Transverse colon (tissue), 4 donors: ENCODE results near the gene PPARA. TPM values are rescaled to one million over a fixed set of nuclear protein-coding genes. Genes with fewer than 3 reads are reported as not detected.
A peak's percentile ranks its signal among the peaks of the same experiment; 100 is the strongest.

Source experiments
- DNase-seq: peaks from one replicate; pipeline ENCODE4 v3.0.0-alpha.2; 2019
- H3K27ac ChIP-seq, 4 donors: fragments of 200-600 bp; sonication (generic); 2 replicates each; pipeline ENCODE4 v1.5.1; 2016 to 2018; ENCODE audit warnings: inconsistent platforms in 4 of 4
- H3K27me3 ChIP-seq: fragments of 200-600 bp; sonication (generic); 2 replicates; pipeline ENCODE4 v1.5.1; 2017; ENCODE audit warnings: inconsistent platforms
- H3K36me3 ChIP-seq, 4 donors: fragments of 200-600 bp; sonication (generic); 2 replicates each; pipeline ENCODE4 v1.5.1; 2017 to 2019; ENCODE audit warnings: inconsistent platforms in 4 of 4
- H3K4me1 ChIP-seq, 4 donors: fragments of 200-600 bp; sonication (generic); 2 replicates each; pipeline ENCODE4 v1.5.1; 2017 to 2020; ENCODE audit warnings: inconsistent platforms in 4 of 4
- H3K4me3 ChIP-seq, 4 donors: fragments of 200-600 bp; sonication (generic); 1 replicate in 1 of 4; 2 replicates in 3 of 4; pipeline versions ENCODE4 v1.5.1 to v1.6.1; 2017 to 2019; ENCODE audit warnings: inconsistent platforms in 4 of 4
- H3K9me3 ChIP-seq, 2 donors: fragments of 200-600 bp; sonication (generic); 2 replicates each; pipeline ENCODE4 v1.5.1; 2017 to 2019; ENCODE audit warnings: inconsistent platforms in 2 of 2
- CTCF ChIP-seq, 5 experiments: fragments of 200-600 bp in 3 of 5; fragments of 450-650 bp in 2 of 5; sonication (generic) in 3 of 5; IDR thresholded peaks; 1 replicate in 2 of 5; 2 replicates in 3 of 5; pipeline ENCODE4 v1.5.1; 2016 to 2017; ENCODE audit warnings: antibody characterized with exemption in 5 of 5, inconsistent platforms in 3 of 5, mild to moderate bottlenecking in 2 of 5, moderate library complexity in 1 of 5
- EP300 ChIP-seq: sonication (generic); formaldehyde crosslinking; IDR thresholded peaks from one replicate; pipeline ENCODE4 v1.6.1; 2017; ENCODE audit warnings: antibody characterized with exemption, low read depth
- POLR2A ChIP-seq: fragments of 450-650 bp; IDR thresholded peaks from one replicate; pipeline ENCODE4 v1.6.1; 2016; ENCODE audit warnings: antibody characterized with exemption, mild to moderate bottlenecking, moderate library complexity
- POLR2AphosphoS5 ChIP-seq, 3 donors: sonication (generic); formaldehyde crosslinking; IDR thresholded peaks; one replicate each; pipeline ENCODE4 v1.6.1; 2016; ENCODE audit warnings: antibody characterized with exemption in 3 of 3
- WGBS, 2 donors: methylation state at CpG; one replicate each; pipeline ENCODE4 v1.1.5; 2018; ENCODE audit warnings: low coverage in 1 of 2; 5-methylcytosine and 5-hydroxymethylcytosine counted together
- in situ Hi-C, 4 donors: fragments of 200-750 bp; cut with MboI; loops; one replicate each; pipeline versions ENCODE4 v1.15.0 to v1.15.1; 2017; ENCODE audit warnings: low sequenced_read_pairs in 3 of 4, low pct_ligation_motif_present in 1 of 4, low pct_unique_long_range_greater_than_20kb in 1 of 4
- intact Hi-C: fragments of 100-400 bp; cut with DNase I; formaldehyde crosslinking; loops from one replicate; pipeline ENCODE4 v1.15.1; 2023; ENCODE audit warnings: low total_unique reads
- total RNA-seq, 4 donors: library from RNA; depleted of rRNA; stranded (reverse); fragments of >200 nt; gene quantifications; one replicate each; pipeline ENCODE4 v1.1.0, GENCODE V29; 2016

The PPARA gene
- total RNA-seq, 4 donors from 2014 or later = 52.0 to 88.1 (median 74.7) TPM

- in situ Hi-C loops (loop anchor here in 1 of 4 donors (10.0 kb wide), 1 partner anchor 146 kb away; the partner anchor contains the start of gene GTSE1), intact Hi-C loops (no loop called here)
- WGBS, 2 donors = 50% methylated on average over 8 of the region's 8 CpGs; no CpG with 5 or more reads in 1 of the 2 donors
Measured at GRCh38 chr22:46148336-46148735, 2.0 kb upstream of the PPARA start.

GRCh38 chr22:46148816-46149511 lies 1.4 kb upstream of the PPARA start:
- no peaks in the 10 kb centered on the region for H3K9me3 ChIP-seq
- intact Hi-C loops (no loop called here), in situ Hi-C loops (loop anchor here in 1 of 4 donors (10.0 kb wide), 1 partner anchor 146 kb away; the partner anchor contains the start of gene GTSE1)
- WGBS, 2 donors = 14 to 25% methylated on average over 2 to 12 of the region's 12 CpGs
- TF ChIP-seq POLR2A (no peak), POLR2AphosphoS5 (IDR thresholded peaks at IDR 0.05) (peak in 1 of 3 donors; percentile 22)
- no peaks in the 10 kb centered on the region for H3K27me3 ChIP-seq
- H3K27ac ChIP-seq = peak overlapping the region; percentile 88 to 96 (median 93)
- H3K36me3 ChIP-seq = peaks cover 0 to 3% (median 0%) of the 10 kb centered on the region in 4 donors
- DNase-seq = peak; percentile 52
- H3K4me3 ChIP-seq = peak overlapping the region; percentile 24 to 85 (median 75)
- peaks cover 13 to 43% (median 27%) of the 10 kb centered on the region in 4 donors for H3K4me1 ChIP-seq

More at GRCh38 chr22:46148336-46148735, 2.0 kb upstream of the PPARA start:
- Histone ChIP-seq H3K36me3 (peaks cover 0 to 3% (median 0%) of the 10 kb centered on the region in 4 donors), H3K27ac (peak overlapping the region; percentile 88 to 96 (median 93)), H3K9me3 (no peaks in the 10 kb centered on the region), H3K4me1 (peaks cover 13 to 37% (median 27%) of the 10 kb centered on the region in 4 donors), H3K4me3 (no peak overlapping the region), H3K27me3 (no peaks in the 10 kb centered on the region)
- TF ChIP-seq POLR2AphosphoS5 (IDR thresholded peaks at IDR 0.05) = no peak
- TF ChIP-seq POLR2A = peak; percentile 21
- peak; percentile 49 for DNase-seq

- intact Hi-C loops (loop anchor here (5.0 kb wide), 1 partner anchor 98 kb away; no protein-coding TSS in a partner anchor), in situ Hi-C loops (loop anchor here in 1 of 4 donors (10.0 kb wide), 1 partner anchor 145 kb away; the partner anchor contains the start of gene GTSE1)
- H3K36me3 ChIP-seq = peaks cover 0 to 3% (median 0%) of the 10 kb centered on the region in 4 donors
- no peaks in the 10 kb centered on the region for H3K27me3 ChIP-seq
- H3K4me1 ChIP-seq = peaks cover 13 to 49% (median 27%) of the 10 kb centered on the region in 4 donors
- DNase-seq = peak; percentile 79
- 1% methylated on average over 33 of the region's 39 CpGs; no CpG with 5 or more reads in 1 of the 2 donors for WGBS, 2 donors
- TF ChIP-seq POLR2A = peak; percentile 79
- TF ChIP-seq POLR2AphosphoS5 (IDR thresholded peaks at IDR 0.05) = no peak
- TF ChIP-seq EP300 = no peak
- H3K27ac ChIP-seq = peak overlapping the region; percentile 88 to 96 (median 93)
- peak overlapping the region; percentile 24 to 85 (median 75) for H3K4me3 ChIP-seq
- no peaks in the 10 kb centered on the region for H3K9me3 ChIP-seq
Measured at GRCh38 chr22:46149512-46150033, 753 bp upstream of the PPARA start.

- Histone ChIP-seq H3K4me3 (peak overlapping the region; percentile 75 to 97 (median 90)), H3K9me3 (no peaks in the 10 kb centered on the region), H3K27ac (peak overlapping the region; percentile 90 to 98 (median 92)), H3K4me1 (peaks cover 13 to 52% (median 30%) of the 10 kb centered on the region in 4 donors), H3K27me3 (no peaks in the 10 kb centered on the region), H3K36me3 (peaks cover 0 to 4% (median 2%) of the 10 kb centered on the region in 4 donors)
- 1% methylated on average over 32 of the region's 101 CpGs; no CpG with 5 or more reads in 1 of the 2 donors for WGBS, 2 donors
- no peak for TF ChIP-seq POLR2AphosphoS5 (IDR thresholded peaks at IDR 0.05)
- peak; percentile 43 for TF ChIP-seq POLR2A
- intact Hi-C loops = loop anchor here (5.0 kb wide), 1 partner anchor 96 kb away; no protein-coding TSS in a partner anchor
- in situ Hi-C loops = no loop called here
- peak; percentile 63 for DNase-seq
Measured at GRCh38 chr22:46150655-46151477, 540 bp downstream of the PPARA start.

- DNase-seq = no peak
- 73 to 80% methylated on average over 3 of the region's 3 CpGs for WGBS, 2 donors
- Histone ChIP-seq H3K4me1 (peaks cover 8 to 40% (median 21%) of the 10 kb centered on the region in 4 donors), H3K36me3 (peaks cover 0 to 4% (median 2%) of the 10 kb centered on the region in 4 donors), H3K9me3 (no peaks in the 10 kb centered on the region), H3K27me3 (no peaks in the 10 kb centered on the region), H3K27ac (no peak overlapping the region), H3K4me3 (no peak overlapping the region)
- intact Hi-C loops (loop anchor here (5.0 kb wide), 1 partner anchor 93 kb away; no protein-coding TSS in a partner anchor), in situ Hi-C loops (no loop called here)
- TF ChIP-seq POLR2A (no peak), EP300 (no peak), CTCF (IDR thresholded peaks at IDR 0.05) (no peak), POLR2AphosphoS5 (IDR thresholded peaks at IDR 0.05) (no peak)
Measured at GRCh38 chr22:46153930-46154329, 3.6 kb downstream of the PPARA start.
